GM23338 (cell line): ENCODE results near the gene NCDN. TPM values are rescaled to one million over a fixed set of nuclear protein-coding genes. Genes with fewer than 3 reads are reported as not detected.

ENCODE experiments used
- ATAC-seq: fragments of 200-7000 bp; cut with Tn5 transposase; 3 replicates; pipeline ENCODE4 v1.9.1; 2020
- DNase-seq: peaks from one replicate; pipeline ENCODE4 v3.0.0-alpha.2; 2015; ENCODE audit warnings: low spot score
- H2AFZ ChIP-seq: fragments of 200-600 bp; sonication (generic); 2 replicates; pipeline ENCODE4 v1.8.0; 2016; ENCODE audit warnings: antibody characterized with exemption, mild to moderate bottlenecking, moderate library complexity
- H3F3A ChIP-seq: fragments of 200-600 bp; sonication (generic); replicated peaks from 2 replicates; pipeline ENCODE4 v1.8.0; 2017; ENCODE audit warnings: antibody characterized with exemption, mixed run types, low read depth
- H3K27ac ChIP-seq: fragments of 200-600 bp; sonication (generic); 2 replicates; pipeline ENCODE4 v1.6.1; 2016; ENCODE audit warnings: low read depth
- H3K27me3 ChIP-seq: fragments of 200-600 bp; sonication (generic); 2 replicates; pipeline ENCODE4 v1.8.0; 2016; ENCODE audit warnings: mild to moderate bottlenecking, mixed run types, moderate library complexity; ENCODE audit not compliant: insufficient read depth
- H3K36me3 ChIP-seq: fragments of 200-600 bp; sonication (generic); 2 replicates; pipeline ENCODE4 v1.8.0; 2016; ENCODE audit warnings: mild to moderate bottlenecking; ENCODE audit not compliant: insufficient read depth
- H3K4me1 ChIP-seq: fragments of 200-600 bp; sonication (generic); 2 replicates; pipeline ENCODE4 v1.8.0; 2016; ENCODE audit warnings: mild to moderate bottlenecking, moderate library complexity; ENCODE audit not compliant: insufficient read depth
- H3K4me2 ChIP-seq: fragments of 200-600 bp; sonication (generic); 2 replicates; pipeline ENCODE4 v1.7.1; 2017; ENCODE audit warnings: mixed run types
- H3K4me3 ChIP-seq: fragments of 200-600 bp; sonication (generic); 2 replicates; pipeline ENCODE4 v1.6.1; 2016; ENCODE audit warnings: mixed run types
- H3K79me2 ChIP-seq: fragments of 200-600 bp; sonication (generic); replicated peaks from 2 replicates; pipeline ENCODE4 v1.8.0; 2017; ENCODE audit warnings: mild to moderate bottlenecking; ENCODE audit not compliant: insufficient read depth
- H3K9me2 ChIP-seq: fragments of 200-600 bp; sonication (generic); 2 replicates; pipeline ENCODE4 v1.8.0; 2017; ENCODE audit not compliant: insufficient read depth
- H4K20me1 ChIP-seq: fragments of 200-600 bp; sonication (generic); replicated peaks from 2 replicates; pipeline ENCODE4 v1.8.0; 2017; ENCODE audit warnings: mild to moderate bottlenecking; ENCODE audit not compliant: insufficient read depth
- H3K27ac Mint-ChIP-seq: 2 replicates; pipeline ENCODE4 v1.8.0; 2020; ENCODE audit warnings: inconsistent platforms, mild to moderate bottlenecking, moderate library complexity, mixed read lengths
- H3K27me3 Mint-ChIP-seq: 3 replicates; pipeline ENCODE4 v1.8.0; 2022; ENCODE audit warnings: low read depth, mild to moderate bottlenecking, moderate library complexity, mixed read lengths, inconsistent platforms; ENCODE audit not compliant: insufficient read depth, poor library complexity
- H3K36me3 Mint-ChIP-seq: 3 replicates; pipeline ENCODE4 v1.8.0; 2021; ENCODE audit warnings: low read depth, mild to moderate bottlenecking, inconsistent platforms, moderate library complexity, mixed read lengths
- H3K4me1 Mint-ChIP-seq: 3 replicates; pipeline ENCODE4 v1.8.0; 2020; ENCODE audit warnings: mild to moderate bottlenecking, inconsistent platforms, mixed read lengths
- H3K4me3 Mint-ChIP-seq: 3 replicates; pipeline ENCODE4 v1.8.0; 2021; ENCODE audit warnings: moderate library complexity, mild to moderate bottlenecking, inconsistent platforms, mixed read lengths
- H3K9me3 Mint-ChIP-seq: 3 replicates; pipeline ENCODE4 v1.8.0; 2020; ENCODE audit warnings: moderate library complexity, mild to moderate bottlenecking, inconsistent platforms, mixed read lengths
- CREB1 ChIP-seq: fragments of 250-450 bp; sonication (Bioruptor Pico); IDR thresholded peaks from 2 replicates; pipeline ENCODE4 v1.5.0; 2020; ENCODE audit warnings: low read depth, mild to moderate bottlenecking, moderate library complexity
- CTCF ChIP-seq, 2 experiments: fragments of 200-600 bp in 1 of 2; sonication (generic) in 1 of 2; conservative IDR thresholded peaks; 2 replicates each; pipeline versions ENCODE4 v1.5.1 to v1.6.1; 2016 to 2017; ENCODE audit warnings: antibody characterized with exemption in 2 of 2, low read depth in 2 of 2, mild to moderate bottlenecking in 2 of 2, moderate library complexity in 1 of 2
- EZH2phosphoT487 ChIP-seq: fragments of 200-600 bp; sonication (generic); IDR thresholded peaks from one replicate; pipeline ENCODE4 v1.8.1; 2018; ENCODE audit warnings: antibody characterized with exemption; ENCODE audit not compliant: unreplicated experiment
- NANOG ChIP-seq: IDR thresholded peaks from 2 replicates; pipeline ENCODE4 v1.6.1; 2016; ENCODE audit warnings: antibody characterized with exemption, borderline replicate concordance
- REST ChIP-seq: IDR thresholded peaks from one replicate; pipeline ENCODE4 v1.6.1; 2018; ENCODE audit warnings: antibody characterized with exemption; ENCODE audit not compliant: unreplicated experiment
- STAT1 ChIP-seq: IDR thresholded peaks from one replicate; pipeline ENCODE4 v1.6.1; 2016; ENCODE audit warnings: antibody characterized with exemption; ENCODE audit not compliant: unreplicated experiment
- ZNF114 ChIP-seq: fragments of 250-450 bp; sonication (Bioruptor Pico); IDR thresholded peaks from 2 replicates; pipeline ENCODE4 v1.5.0; 2020; ENCODE audit warnings: mild to moderate bottlenecking, moderate library complexity
- ZNF331 ChIP-seq: fragments of 250-450 bp; sonication (Bioruptor Pico); IDR thresholded peaks from 2 replicates; pipeline ENCODE4 v1.5.0; 2020; ENCODE audit warnings: low read depth, mild to moderate bottlenecking, moderate library complexity
- polyA plus RNA-seq: library from polyadenylated mRNA; unstranded; fragments of >200 nt; fragmentation: Nextera tagmentation; extraction: Ambion mirVana; gene quantifications from 2 replicates; pipeline ENCODE4 v1.2.1, GENCODE V29; 2016
- total RNA-seq: library from RNA; depleted of rRNA; stranded (reverse); fragments of >200 nt; shearing (Covaris generic); gene quantifications from 2 replicates; pipeline ENCODE4 v1.2.3, GENCODE V29; 2014

The NCDN gene
- total and polyA plus RNA-seq, 2 experiments from 2014 or later = 13.2 to 44.2 TPM

- Mint-ChIP-seq H3K4me1 (0 out of 3 replicates have a peak, but pooled peaks cover 7% of the 10 kb centered on the region), H3K9me3 (no peaks in the 10 kb centered on the region), H3K36me3 (peaks cover 70% of the 10 kb centered on the region), H3K27me3 (no peaks in the 10 kb centered on the region), H3K27ac (no peak overlapping the region), H3K4me3 (no peak overlapping the region)
- H2AFZ ChIP-seq = no peak overlapping the region
- no peak overlapping the region for H3K4me3 ChIP-seq
- H3K27me3 ChIP-seq = no peaks in the 10 kb centered on the region
- peaks cover 36% of the 10 kb centered on the region for H3K79me2 ChIP-seq
- no peaks in the 10 kb centered on the region for H3K4me1 ChIP-seq
- TF ChIP-seq CTCF (conservative IDR thresholded peaks at IDR 0.05; ENCODE audit: low read depth in 2 of 2) (no peak), EZH2phosphoT487 (no peak), STAT1 (no peak), NANOG (no peak), REST (no peak)
- H4K20me1 ChIP-seq = peaks cover 31% of the 10 kb centered on the region
- peaks cover 41% of the 10 kb centered on the region; the same call in 1 of the 2 replicates for H3K36me3 ChIP-seq
- peaks cover 6% of the 10 kb centered on the region; the same call in 1 of the 2 replicates for H3F3A ChIP-seq
- DNase-seq = no peak
- H3K9me2 ChIP-seq = no peaks in the 10 kb centered on the region
- ATAC-seq = peak; percentile 57; the same call in 2 of the 3 replicates
- 0 out of 2 replicates have a peak overlapping the region, but pooled peaks have one; percentile 5 for H3K27ac ChIP-seq
- no peak overlapping the region for H3K4me2 ChIP-seq
These were observed 47.7 kb downstream of the NCDN start for GRCh38 chr1:35605071-35605866.

GRCh38 chr1:35605867-35606182, 48.2 kb downstream of the NCDN start:
- peaks cover 6% of the 10 kb centered on the region; the same call in 1 of the 2 replicates for H3F3A ChIP-seq
- no peak overlapping the region for H2AFZ ChIP-seq
- H3K4me3 ChIP-seq = no peak overlapping the region
- peaks cover 30% of the 10 kb centered on the region for H4K20me1 ChIP-seq
- TF ChIP-seq ZNF114 (no peak), ZNF331 (CRISPR knock-in tag) (no peak), CREB1 (no peak), EZH2phosphoT487 (no peak), REST (no peak), STAT1 (no peak), NANOG (no peak)
- peaks cover 68% of the 10 kb centered on the region for H3K36me3 Mint-ChIP-seq
- H3K79me2 ChIP-seq = peaks cover 41% of the 10 kb centered on the region
- H3K27me3 ChIP-seq = no peaks in the 10 kb centered on the region
- 0 out of 2 replicates have a peak overlapping the region, but pooled peaks have one; percentile 5 for H3K27ac ChIP-seq
- H3K4me3 Mint-ChIP-seq = no peak overlapping the region
- H3K27ac Mint-ChIP-seq = no peak overlapping the region
- DNase-seq (no peak), ATAC-seq (no peak)
- no peaks in the 10 kb centered on the region for H3K27me3 Mint-ChIP-seq
- H3K4me1 Mint-ChIP-seq = 0 out of 3 replicates have a peak, but pooled peaks cover 7% of the 10 kb centered on the region
- H3K36me3 ChIP-seq = peaks cover 37% of the 10 kb centered on the region; the same call in 1 of the 2 replicates
- no peak overlapping the region for H3K4me2 ChIP-seq
- H3K9me3 Mint-ChIP-seq = no peaks in the 10 kb centered on the region
- no peaks in the 10 kb centered on the region for H3K4me1 ChIP-seq
- no peaks in the 10 kb centered on the region for H3K9me2 ChIP-seq
